Body of pancreas (tissue), 4 donors: Measurements from ENCODE around the gene CRKL.

Experiments used
- POLR2A ChIP-seq, 3 donors: fragments of 450-650 bp; IDR thresholded peaks; one replicate each; pipeline ENCODE4 v1.6.1; 2016; ENCODE audit warnings: antibody characterized with exemption in 3 of 3, mild to moderate bottlenecking in 2 of 3
- TF ChIP-seq, protein P1 (sequence below), 7 experiments: fragments of 450-650 bp in 4 of 7; fragments of 200-600 bp in 3 of 7; sonication (generic) in 3 of 7; IDR thresholded peaks; one replicate each; pipeline ENCODE4 v1.5.1; 2016 to 2019; ENCODE audit warnings: antibody characterized with exemption in 7 of 7

- TF ChIP-seq, protein P1, sequence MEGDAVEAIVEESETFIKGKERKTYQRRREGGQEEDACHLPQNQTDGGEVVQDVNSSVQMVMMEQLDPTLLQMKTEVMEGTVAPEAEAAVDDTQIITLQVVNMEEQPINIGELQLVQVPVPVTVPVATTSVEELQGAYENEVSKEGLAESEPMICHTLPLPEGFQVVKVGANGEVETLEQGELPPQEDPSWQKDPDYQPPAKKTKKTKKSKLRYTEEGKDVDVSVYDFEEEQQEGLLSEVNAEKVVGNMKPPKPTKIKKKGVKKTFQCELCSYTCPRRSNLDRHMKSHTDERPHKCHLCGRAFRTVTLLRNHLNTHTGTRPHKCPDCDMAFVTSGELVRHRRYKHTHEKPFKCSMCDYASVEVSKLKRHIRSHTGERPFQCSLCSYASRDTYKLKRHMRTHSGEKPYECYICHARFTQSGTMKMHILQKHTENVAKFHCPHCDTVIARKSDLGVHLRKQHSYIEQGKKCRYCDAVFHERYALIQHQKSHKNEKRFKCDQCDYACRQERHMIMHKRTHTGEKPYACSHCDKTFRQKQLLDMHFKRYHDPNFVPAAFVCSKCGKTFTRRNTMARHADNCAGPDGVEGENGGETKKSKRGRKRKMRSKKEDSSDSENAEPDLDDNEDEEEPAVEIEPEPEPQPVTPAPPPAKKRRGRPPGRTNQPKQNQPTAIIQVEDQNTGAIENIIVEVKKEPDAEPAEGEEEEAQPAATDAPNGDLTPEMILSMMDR (IDR thresholded peaks at IDR 0.05), result no peak
- TF ChIP-seq POLR2A (IDR thresholded peaks at IDR 0.05), result no peak
Measured at GRCh38 chr22:20940904-20941385, 23.7 kb downstream of the CRKL start.
